Fibroblast of lung (primary cell): ENCODE results near the gene RBM38. TPM values are rescaled to one million over a fixed set of nuclear protein-coding genes. Genes with fewer than 3 reads are reported as not detected.
A peak's percentile ranks its signal among the peaks of the same experiment; 100 is the strongest.

ENCODE experiments used
- DNase-seq, 2 donors: peaks; one replicate each; pipeline versions ENCODE4 v3.0.0 to v3.0.0-alpha.2; 2010; ENCODE audit warnings: low read depth in 2 of 2
- H2AFZ ChIP-seq: 2 replicates; pipeline ENCODE4 v1.5.1; 2012; ENCODE audit warnings: low read length, control low read depth, inconsistent platforms
- H3K27ac ChIP-seq: 2 replicates; pipeline ENCODE4 v1.5.1; 2011; ENCODE audit warnings: low read length, control low read depth; ENCODE audit not compliant: insufficient read depth
- H3K27me3 ChIP-seq: 2 replicates; pipeline ENCODE4 v1.5.1; 2011; ENCODE audit warnings: mild to moderate bottlenecking, low read length; ENCODE audit not compliant: control insufficient read depth, insufficient read depth
- H3K36me3 ChIP-seq: 2 replicates; pipeline ENCODE4 v1.5.1; 2011; ENCODE audit warnings: low read length; ENCODE audit not compliant: control insufficient read depth, insufficient read depth
- H3K4me1 ChIP-seq: 2 replicates; pipeline ENCODE4 v1.5.1; 2011; ENCODE audit warnings: low read length; ENCODE audit not compliant: control insufficient read depth, insufficient read depth; ENCODE audit errors: extremely low read depth
- H3K4me2 ChIP-seq: 2 replicates; pipeline ENCODE4 v1.5.1; 2011; ENCODE audit warnings: low read length, control low read depth; ENCODE audit not compliant: insufficient read depth; ENCODE audit errors: extremely low read depth
- H3K4me3 ChIP-seq, 4 experiments: fragments of 200-600 bp in 1 of 4; sonication (generic) in 1 of 4; replicated peaks in 1 of 4; 2 replicates each; pipeline ENCODE4 v1.5.1; 2011 to 2016; ENCODE audit warnings: low read length in 4 of 4, low read depth in 3 of 4, mild to moderate bottlenecking in 3 of 4, control low read depth in 2 of 4, inconsistent platforms in 1 of 4, mixed read lengths in 1 of 4; ENCODE audit not compliant: insufficient read depth in 1 of 4; ENCODE audit errors: control extremely low read depth in 1 of 4
- H3K79me2 ChIP-seq: 2 replicates; pipeline ENCODE4 v1.5.1; 2012; ENCODE audit warnings: mild to moderate bottlenecking, low read length, inconsistent platforms; ENCODE audit not compliant: control insufficient read depth, insufficient read depth
- H3K9ac ChIP-seq: 2 replicates; pipeline ENCODE4 v1.5.1; 2011; ENCODE audit warnings: mild to moderate bottlenecking, low read length, control low read depth; ENCODE audit not compliant: insufficient read depth
- H3K9me3 ChIP-seq: 2 replicates; pipeline ENCODE4 v1.5.1; 2012; ENCODE audit warnings: low read depth, low read length; ENCODE audit not compliant: control insufficient read depth, insufficient read depth
- H4K20me1 ChIP-seq: 2 replicates; pipeline ENCODE4 v1.5.1; 2011; ENCODE audit warnings: low read length; ENCODE audit not compliant: control insufficient read depth, insufficient read depth; ENCODE audit errors: extremely low read depth
- CTCF ChIP-seq, 2 donors: IDR thresholded peaks in 1 of 2; conservative IDR thresholded peaks in 1 of 2; 1 replicate in 1 of 2; 2 replicates in 1 of 2; pipeline ENCODE4 v1.5.1; 2011 to 2012; ENCODE audit warnings: low read length in 2 of 2, control low read depth in 1 of 2, inconsistent platforms in 1 of 2, low read depth in 1 of 2, mild to moderate bottlenecking in 1 of 2
- EZH2 ChIP-seq: IDR thresholded peaks from 2 replicates; pipeline ENCODE4 v1.5.1; 2012; ENCODE audit warnings: low read length, control low read depth, mild to moderate bottlenecking; ENCODE audit errors: missing control alignments
- polyA minus RNA-seq: library from RNA; depleted of rRNA, polyadenylated mRNA; stranded (reverse); fragments of >200 nt; gene quantifications from 2 replicates; pipeline ENCODE4 v1.2.3, GENCODE V29; 2011; ENCODE audit warnings: low replicate concordance
- polyA plus RNA-seq, 2 donors: library from polyadenylated mRNA; depleted of rRNA in 1 of 2; stranded (reverse) in 1 of 2; unstranded in 1 of 2; fragments of >200 nt; gene quantifications; 2 replicates each; pipeline ENCODE4 v1.2.1, GENCODE V29; 2011 to 2012; ENCODE audit warnings: missing spikeins in 1 of 2
- total RNA-seq: library from RNA; depleted of rRNA; stranded (reverse); fragments of >200 nt; gene quantifications from 2 replicates; pipeline ENCODE4 v1.2.1, GENCODE V29; 2014

Gene RBM38
- 7.9 and 8.5 TPM in 2 replicates for total RNA-seq
- polyA plus RNA-seq = 3.9 and 7.3 TPM in 2 replicates
- 4.6 and 9.9 TPM in 2 replicates for polyA plus RNA-seq (2012)
- polyA minus RNA-seq = 2.8 and 4.0 TPM in 2 replicates

GRCh38 chr20:57390604-57391438 is at the start of gene RBM38:
Gene RBM38, plus strand, starts transcription at chr20:57391396. Its CDS starts 186 bp downstream, at chr20:57391582.
- Histone ChIP-seq H3K4me2 (peak within 1 kb of the TSS; percentile 90), H3K9ac (peak within 1 kb of the TSS; percentile 16), H3K27ac (no peak within 1 kb of the TSS), H3K27me3 (no peaks in the 10 kb centered on the region), H3K36me3 (no peaks in the 10 kb centered on the region), H3K4me1 (peaks cover 3% of the 10 kb centered on the region), H3K9me3 (no peaks in the 10 kb centered on the region), H3K79me2 (no peaks in the 10 kb centered on the region), H3K4me3 (peak within 1 kb of the TSS; percentile 43 to 69 (median 50)), H2AFZ (peak within 1 kb of the TSS; percentile 69), H4K20me1 (no peaks in the 10 kb centered on the region)
- peak; percentile 46 to 57 for DNase-seq
- TF ChIP-seq CTCF (conservative IDR thresholded peaks at IDR 0.05 in 1 of 2, IDR thresholded peaks at IDR 0.05 in 1 of 2; ENCODE audit: low read depth in 1 of 2, low read length in 2 of 2) (no peak), EZH2 (no peak)

DNA sequence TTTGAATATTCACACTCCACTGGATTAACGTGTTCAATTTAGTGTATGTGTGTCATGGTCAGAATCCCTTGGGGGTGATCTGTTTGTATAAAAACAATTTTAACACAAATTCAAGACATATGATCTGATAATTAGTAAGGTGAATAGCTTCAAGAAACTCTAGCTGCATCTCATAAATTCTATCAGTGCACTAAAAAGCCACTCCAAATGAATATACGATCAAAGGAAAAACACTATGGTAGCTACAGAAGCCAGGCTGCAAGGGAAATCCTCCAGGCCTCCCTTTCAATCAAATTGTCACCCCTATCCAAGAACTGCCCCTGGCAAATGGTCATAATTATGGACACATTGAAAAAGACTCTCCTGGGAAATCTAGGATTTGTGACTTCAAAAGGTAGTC is 49.5 kb upstream of the RBM38 start:
- no peak overlapping the region for H3K9ac ChIP-seq
- H3K4me1 ChIP-seq = no peaks in the 10 kb centered on the region
- TF ChIP-seq CTCF (conservative IDR thresholded peaks at IDR 0.05 in 1 of 2, IDR thresholded peaks at IDR 0.05 in 1 of 2; ENCODE audit: low read depth in 1 of 2, low read length in 2 of 2) (no peak), EZH2 (no peak)
- H3K79me2 ChIP-seq = no peaks in the 10 kb centered on the region
- no peak overlapping the region for H3K4me2 ChIP-seq
- no peak for DNase-seq
- H3K4me3 ChIP-seq = no peak overlapping the region
- no peak overlapping the region for H2AFZ ChIP-seq
- no peaks in the 10 kb centered on the region for H4K20me1 ChIP-seq
- H3K9me3 ChIP-seq = no peaks in the 10 kb centered on the region
- no peaks in the 10 kb centered on the region for H3K27me3 ChIP-seq
- H3K27ac ChIP-seq = no peak overlapping the region
- H3K36me3 ChIP-seq = no peaks in the 10 kb centered on the region

- Histone ChIP-seq H3K4me1 (no peaks in the 10 kb centered on the region), H4K20me1 (no peaks in the 10 kb centered on the region), H3K27me3 (no peaks in the 10 kb centered on the region), H3K27ac (no peak overlapping the region), H3K9ac (no peak overlapping the region), H3K9me3 (no peaks in the 10 kb centered on the region), H2AFZ (no peak overlapping the region), H3K79me2 (no peaks in the 10 kb centered on the region), H3K4me3 (no peak overlapping the region), H3K4me2 (no peak overlapping the region), H3K36me3 (no peaks in the 10 kb centered on the region)
- TF ChIP-seq EZH2 (no peak), CTCF (conservative IDR thresholded peaks at IDR 0.05 in 1 of 2, IDR thresholded peaks at IDR 0.05 in 1 of 2; ENCODE audit: low read depth in 1 of 2, low read length in 2 of 2) (no peak)
- peak in 1 of 2 donors; percentile 38 for DNase-seq
These were observed 48.4 kb upstream of the RBM38 start for GRCh38 chr20:57342829-57343228.
